ENCODE measurements around the gene SPRR3. TPM values are rescaled to one million over a fixed set of nuclear protein-coding genes. Genes with fewer than 3 reads are reported as not detected.

Gene SPRR3
- total RNA-seq, 2 experiments from 2014 or later, result not detected

DNA sequence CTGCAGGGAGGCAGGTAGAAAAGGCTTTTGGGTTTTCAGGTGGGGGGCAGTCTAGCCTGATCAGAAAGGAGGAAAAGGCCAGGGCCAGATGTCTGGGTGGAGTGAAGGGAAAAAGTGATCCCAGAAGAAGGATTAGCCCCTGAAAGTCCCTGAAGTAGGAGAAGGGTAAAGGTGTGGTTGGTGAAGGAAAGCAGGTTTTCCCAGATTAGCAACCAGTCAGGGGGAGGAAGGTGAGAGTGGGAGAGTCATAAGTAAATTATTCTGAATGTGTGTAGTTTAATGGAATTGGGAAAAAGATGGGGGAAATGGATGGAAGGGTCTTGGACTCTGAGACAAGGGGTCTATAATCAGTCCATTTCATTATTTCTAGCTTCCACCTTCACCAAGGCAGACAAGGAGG, 18.3 kb upstream of the SPRR3 start:
- no peak overlapping the region for H3K27ac Mint-ChIP-seq
- H3K4me3 ChIP-seq (ENCODE audit: low read length), result no peak overlapping the region
- intact Hi-C loops (cut with DNase I, micrococcal nuclease), result no loop called here
- ChIA-PET CTCF (no interaction called here), POLR2A (no interaction called here)
- no peaks in the 10 kb centered on the region for H3K36me3 ChIP-seq (ENCODE audit: insufficient read depth, low read length)
- H3K4me3 Mint-ChIP-seq, result no peak overlapping the region
- TF ChIP-seq, protein P1, sequence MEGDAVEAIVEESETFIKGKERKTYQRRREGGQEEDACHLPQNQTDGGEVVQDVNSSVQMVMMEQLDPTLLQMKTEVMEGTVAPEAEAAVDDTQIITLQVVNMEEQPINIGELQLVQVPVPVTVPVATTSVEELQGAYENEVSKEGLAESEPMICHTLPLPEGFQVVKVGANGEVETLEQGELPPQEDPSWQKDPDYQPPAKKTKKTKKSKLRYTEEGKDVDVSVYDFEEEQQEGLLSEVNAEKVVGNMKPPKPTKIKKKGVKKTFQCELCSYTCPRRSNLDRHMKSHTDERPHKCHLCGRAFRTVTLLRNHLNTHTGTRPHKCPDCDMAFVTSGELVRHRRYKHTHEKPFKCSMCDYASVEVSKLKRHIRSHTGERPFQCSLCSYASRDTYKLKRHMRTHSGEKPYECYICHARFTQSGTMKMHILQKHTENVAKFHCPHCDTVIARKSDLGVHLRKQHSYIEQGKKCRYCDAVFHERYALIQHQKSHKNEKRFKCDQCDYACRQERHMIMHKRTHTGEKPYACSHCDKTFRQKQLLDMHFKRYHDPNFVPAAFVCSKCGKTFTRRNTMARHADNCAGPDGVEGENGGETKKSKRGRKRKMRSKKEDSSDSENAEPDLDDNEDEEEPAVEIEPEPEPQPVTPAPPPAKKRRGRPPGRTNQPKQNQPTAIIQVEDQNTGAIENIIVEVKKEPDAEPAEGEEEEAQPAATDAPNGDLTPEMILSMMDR (IDR thresholded peaks at IDR 0.05), result no peak
- no peak overlapping the region for H3K27ac ChIP-seq (ENCODE audit: low read depth in 1 of 2, low read length in 2 of 2)
- no peak for ATAC-seq (ENCODE audit: poor library complexity)
- H3K27me3 ChIP-seq (ENCODE audit: control insufficient read depth in 1 of 2, insufficient read depth in 2 of 2, low read length in 2 of 2), result peaks cover 3 to 35% of the 10 kb centered on the region in 2 experiments
- no peak for DNase-seq
- H3K4me1 Mint-ChIP-seq (ENCODE audit: low read depth), result no peaks in the 10 kb centered on the region
- H3K9me3 ChIP-seq (ENCODE audit: control insufficient read depth in 1 of 2, insufficient read depth in 1 of 2, low read length in 2 of 2), result peaks cover 0 to 5% of the 10 kb centered on the region in 2 experiments
- peaks cover 83% of the 10 kb centered on the region for H3K27me3 Mint-ChIP-seq
- no peaks in the 10 kb centered on the region for H3K9me3 Mint-ChIP-seq
- H3K4me1 ChIP-seq (ENCODE audit: insufficient read depth, low read length), result no peaks in the 10 kb centered on the region
- H3K36me3 Mint-ChIP-seq (ENCODE audit: low read depth), result no peaks in the 10 kb centered on the region

DNA sequence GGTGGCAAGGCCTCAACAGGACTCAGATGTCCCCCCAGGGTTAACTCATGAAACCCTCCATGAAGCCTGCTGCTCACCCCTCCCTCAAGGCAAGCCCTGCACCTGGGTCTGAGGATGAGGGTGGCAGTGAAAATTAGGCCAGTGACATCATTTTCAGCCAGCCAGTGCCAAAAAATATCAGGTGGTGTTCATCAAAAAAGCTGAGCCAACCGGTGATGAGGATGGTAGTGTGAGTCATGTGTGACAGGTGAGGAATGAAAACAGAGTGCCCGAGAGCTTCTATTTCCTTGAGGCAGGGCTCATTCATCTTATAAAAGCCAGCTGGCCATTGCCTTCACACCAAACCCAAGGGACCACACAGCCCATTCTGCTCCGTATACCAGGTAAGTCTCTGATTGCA, 17.8 kb upstream of the SPRR3 start, which contains the start of gene SPRR1A:
Gene SPRR1A (plus strand): TSS at position 339 of the 400 bp plus-strand sequence. CDS start 1,150 bp downstream, outside the sequence.
- CTCF ChIA-PET, result no interaction called here

DNA sequence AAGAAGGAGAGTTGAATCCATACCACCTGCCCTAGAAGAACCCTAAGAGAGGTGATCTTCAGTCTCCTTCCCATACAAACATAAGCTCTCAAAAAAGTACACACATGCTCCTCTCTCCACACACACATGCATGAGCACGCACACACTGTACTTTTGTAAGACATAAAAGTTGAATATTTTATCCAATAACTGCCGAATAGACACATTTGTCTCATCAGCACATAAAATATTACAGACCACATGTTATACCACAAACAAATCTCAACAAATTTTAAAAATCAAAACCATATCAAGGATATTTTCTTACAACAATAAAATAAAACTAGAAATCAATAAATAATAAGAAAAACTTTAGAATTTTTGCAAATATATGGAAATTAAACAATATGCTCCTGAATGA, 15.0 kb upstream of the SPRR3 start:
- Histone ChIP-seq H3K27me3 (ENCODE audit: control insufficient read depth in 1 of 2, insufficient read depth in 2 of 2, low read length in 2 of 2) (peaks cover 3 to 49% of the 10 kb centered on the region in 2 experiments), H3K9me3 (ENCODE audit: control insufficient read depth in 1 of 2, insufficient read depth in 1 of 2, low read length in 2 of 2) (peaks cover 0 to 2% of the 10 kb centered on the region in 2 experiments), H3K4me3 (ENCODE audit: low read length) (no peak overlapping the region), H3K27ac (ENCODE audit: low read depth in 1 of 2, low read length in 2 of 2) (no peak overlapping the region), H3K4me1 (ENCODE audit: insufficient read depth, low read length) (no peaks in the 10 kb centered on the region), H3K36me3 (ENCODE audit: insufficient read depth, low read length) (no peaks in the 10 kb centered on the region)
- no peak overlapping the region for H3K4me3 Mint-ChIP-seq
- no peak for ATAC-seq (ENCODE audit: poor library complexity)
- no peaks in the 10 kb centered on the region for H3K4me1 Mint-ChIP-seq (ENCODE audit: low read depth)
- ChIA-PET POLR2A (no interaction called here), CTCF (no interaction called here)
- no peaks in the 10 kb centered on the region for H3K36me3 Mint-ChIP-seq (ENCODE audit: low read depth)
- no peaks in the 10 kb centered on the region for H3K9me3 Mint-ChIP-seq
- H3K27me3 Mint-ChIP-seq, result peaks cover 67% of the 10 kb centered on the region
- DNase-seq, result no peak
- H3K27ac Mint-ChIP-seq, result no peak overlapping the region
- TF ChIP-seq, protein P1 (IDR thresholded peaks at IDR 0.05), result no peak
- intact Hi-C loops (cut with DNase I, micrococcal nuclease), result no loop called here

More for the DNA sequence above, 17.8 kb upstream of the SPRR3 start, which contains the start of gene SPRR1A:
- Histone ChIP-seq H3K9me3 (ENCODE audit: control insufficient read depth in 1 of 2, insufficient read depth in 1 of 2, low read length in 2 of 2) (peaks cover 0 to 5% of the 10 kb centered on the region in 2 experiments), H3K4me3 (ENCODE audit: low read length) (no peak within 1 kb of the TSS), H3K36me3 (ENCODE audit: insufficient read depth, low read length) (no peaks in the 10 kb centered on the region), H3K27ac (ENCODE audit: low read depth in 1 of 2, low read length in 2 of 2) (no peak within 1 kb of the TSS), H3K4me1 (ENCODE audit: insufficient read depth, low read length) (no peaks in the 10 kb centered on the region), H3K27me3 (ENCODE audit: control insufficient read depth in 1 of 2, insufficient read depth in 2 of 2, low read length in 2 of 2) (peaks cover 3 to 37% of the 10 kb centered on the region in 2 experiments)
- TF ChIP-seq, protein P1 (IDR thresholded peaks at IDR 0.05), result no peak
- no peak within 1 kb of the TSS for H3K27ac Mint-ChIP-seq
- DNase-seq (no peak), ATAC-seq (ENCODE audit: poor library complexity) (no peak)
- H3K4me1 Mint-ChIP-seq (ENCODE audit: low read depth), result no peaks in the 10 kb centered on the region
- no peaks in the 10 kb centered on the region for H3K36me3 Mint-ChIP-seq (ENCODE audit: low read depth)
- H3K4me3 Mint-ChIP-seq, result no peak within 1 kb of the TSS
- POLR2A ChIA-PET, result no interaction called here
- no peaks in the 10 kb centered on the region for H3K9me3 Mint-ChIP-seq
- peaks cover 78% of the 10 kb centered on the region for H3K27me3 Mint-ChIP-seq
- intact Hi-C loops (cut with DNase I, micrococcal nuclease), result no loop called here
